ENCODE results near the gene CDK18.

- TF ChIP-seq SP1 (IDR thresholded peaks at IDR 0.05) (no peak), HDGF (IDR thresholded peaks at IDR 0.05; ENCODE audit: borderline replicate concordance) (no peak), BHLHE40 (IDR thresholded peaks at IDR 0.05; ENCODE audit: borderline replicate concordance) (no peak)
Measured at GRCh38 chr1:205474571-205474970, 29.9 kb upstream of the CDK18 start.
